Activated CD8-positive, alpha-beta T cell treated with anti-CD3 and anti-CD28 coated beads for 36 hours (primary cell): Measurements from ENCODE around the gene IVD. TPM values are rescaled to one million over a fixed set of nuclear protein-coding genes. Genes with fewer than 3 reads are reported as not detected.

ENCODE experiments used
- ATAC-seq: fragments of 200-7000 bp; cut with Tn5 transposase; one replicate; pipeline ENCODE4 v1.10.0; 2021; ENCODE audit warnings: mild to moderate bottlenecking, moderate library complexity
- CTCF ChIA-PET: fragments of 350-600 bp; sonication (Branson Sonifier 250); formaldehyde crosslinking; loops from one replicate; lab custom pipeline; 2021; ENCODE audit warnings: antibody characterized with exemption; lab: Charles Lee
- POLR2A ChIA-PET: fragments of 350-600 bp; sonication (Branson Sonifier 250); formaldehyde crosslinking; loops from one replicate; lab custom pipeline; 2021; ENCODE audit warnings: antibody characterized with exemption; lab: Charles Lee
- DNase-seq: peaks from one replicate; pipeline ENCODE4 v3.0.0-alpha.2; 2020
- H3K27ac Mint-ChIP-seq: one replicate; pipeline ENCODE4 v1.8.0; 2021; ENCODE audit warnings: mild to moderate bottlenecking, mixed read lengths
- H3K27me3 Mint-ChIP-seq: one replicate; pipeline ENCODE4 v1.8.0; 2021; ENCODE audit warnings: mixed read lengths
- H3K36me3 Mint-ChIP-seq: one replicate; pipeline ENCODE4 v1.8.0; 2021; ENCODE audit warnings: low read depth, mixed read lengths
- H3K4me1 Mint-ChIP-seq: one replicate; pipeline ENCODE4 v1.8.0; 2021; ENCODE audit warnings: low read depth, mixed read lengths
- H3K4me3 Mint-ChIP-seq: one replicate; pipeline ENCODE4 v1.8.0; 2021; ENCODE audit warnings: mild to moderate bottlenecking, moderate library complexity, mixed read lengths
- H3K9me3 Mint-ChIP-seq: one replicate; pipeline ENCODE4 v1.8.0; 2021; ENCODE audit warnings: mixed read lengths
- intact Hi-C: fragments of 100-400 bp; cut with micrococcal nuclease; formaldehyde crosslinking; loops from one replicate; pipeline ENCODE4 v1.10.0; 2022
- total RNA-seq, 2 experiments: library from RNA; stranded (reverse); gene quantifications; one replicate each; pipeline ENCODE4 v1.2.3, GENCODE V29; 2021
- TF ChIP-seq, protein P1 (sequence below): fragments of 200-600 bp; IDR thresholded peaks from one replicate; pipeline ENCODE4 v1.8.0; 2022; ENCODE audit warnings: antibody characterized with exemption, mild to moderate bottlenecking

IVD gene
- total RNA-seq, 2 experiments from 2014 or later: 56.9 to 65.0 TPM

DNA sequence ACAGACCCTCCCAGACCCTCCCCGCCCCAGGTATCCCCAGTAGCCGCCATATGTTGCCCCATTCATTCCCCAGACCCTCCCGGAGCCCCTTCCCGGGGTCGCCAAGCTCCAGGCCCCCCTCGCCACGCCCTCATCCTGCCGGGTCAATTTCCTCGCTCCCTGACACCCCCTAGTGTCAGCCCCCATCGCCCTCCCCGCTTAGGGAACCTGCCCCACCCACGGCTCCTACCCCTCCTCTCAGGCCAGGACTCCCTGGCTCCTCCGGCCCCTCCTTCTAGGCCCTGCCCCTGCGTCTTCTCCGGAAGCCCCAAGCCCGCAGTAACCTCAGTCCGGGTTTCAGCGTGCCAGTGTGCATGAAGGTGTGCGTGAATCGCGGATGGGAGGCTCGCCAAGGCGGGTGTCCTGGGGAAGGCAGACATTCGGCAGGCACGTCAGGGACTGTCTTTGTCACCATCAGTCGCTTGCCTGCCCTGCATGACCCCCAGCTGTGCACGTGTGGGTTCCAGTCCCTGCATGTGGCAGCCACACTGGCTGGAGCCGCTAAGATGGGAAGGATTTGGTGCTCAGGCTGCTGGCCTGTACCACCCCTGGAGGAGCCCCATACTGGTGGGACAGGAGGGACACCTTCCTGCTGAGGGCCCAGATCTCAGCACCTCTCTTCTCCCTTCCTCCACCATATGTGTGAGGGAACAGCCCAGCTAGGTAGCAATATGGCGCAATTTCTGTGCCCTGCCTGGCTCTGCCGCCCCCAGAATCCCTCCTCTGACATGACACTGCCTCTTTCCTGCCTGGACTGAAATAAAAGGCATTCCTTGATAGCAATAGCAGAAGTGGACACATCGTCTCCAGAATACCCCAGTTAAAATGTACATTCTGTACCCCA lies 46.9 kb upstream of the IVD start:
- POLR2A ChIA-PET: interaction anchor here (0.9 to 1.5 kb wide), 2 partner anchors 8 to 16 kb away, joined by 4 to 5 read pairs; no protein-coding TSS in a partner anchor
- ATAC-seq: peak; percentile 47
- TF ChIP-seq, protein P1, sequence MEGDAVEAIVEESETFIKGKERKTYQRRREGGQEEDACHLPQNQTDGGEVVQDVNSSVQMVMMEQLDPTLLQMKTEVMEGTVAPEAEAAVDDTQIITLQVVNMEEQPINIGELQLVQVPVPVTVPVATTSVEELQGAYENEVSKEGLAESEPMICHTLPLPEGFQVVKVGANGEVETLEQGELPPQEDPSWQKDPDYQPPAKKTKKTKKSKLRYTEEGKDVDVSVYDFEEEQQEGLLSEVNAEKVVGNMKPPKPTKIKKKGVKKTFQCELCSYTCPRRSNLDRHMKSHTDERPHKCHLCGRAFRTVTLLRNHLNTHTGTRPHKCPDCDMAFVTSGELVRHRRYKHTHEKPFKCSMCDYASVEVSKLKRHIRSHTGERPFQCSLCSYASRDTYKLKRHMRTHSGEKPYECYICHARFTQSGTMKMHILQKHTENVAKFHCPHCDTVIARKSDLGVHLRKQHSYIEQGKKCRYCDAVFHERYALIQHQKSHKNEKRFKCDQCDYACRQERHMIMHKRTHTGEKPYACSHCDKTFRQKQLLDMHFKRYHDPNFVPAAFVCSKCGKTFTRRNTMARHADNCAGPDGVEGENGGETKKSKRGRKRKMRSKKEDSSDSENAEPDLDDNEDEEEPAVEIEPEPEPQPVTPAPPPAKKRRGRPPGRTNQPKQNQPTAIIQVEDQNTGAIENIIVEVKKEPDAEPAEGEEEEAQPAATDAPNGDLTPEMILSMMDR: no peak
- Mint-ChIP-seq H3K9me3 (no peaks in the 10 kb centered on the region), H3K4me1 (peaks cover 7% of the 10 kb centered on the region), H3K36me3 (no peaks in the 10 kb centered on the region), H3K4me3 (peak overlapping the region; percentile 69), H3K27me3 (no peaks in the 10 kb centered on the region), H3K27ac (no peak overlapping the region)
- CTCF ChIA-PET: interaction anchor here (0.9 to 7.7 kb wide), 5 partner anchors 10 to 84 kb away, joined by 3 to 71 read pairs (median 24); no protein-coding TSS in a partner anchor
- DNase-seq: peak; percentile 39
- intact Hi-C loops: no loop called here

DNA sequence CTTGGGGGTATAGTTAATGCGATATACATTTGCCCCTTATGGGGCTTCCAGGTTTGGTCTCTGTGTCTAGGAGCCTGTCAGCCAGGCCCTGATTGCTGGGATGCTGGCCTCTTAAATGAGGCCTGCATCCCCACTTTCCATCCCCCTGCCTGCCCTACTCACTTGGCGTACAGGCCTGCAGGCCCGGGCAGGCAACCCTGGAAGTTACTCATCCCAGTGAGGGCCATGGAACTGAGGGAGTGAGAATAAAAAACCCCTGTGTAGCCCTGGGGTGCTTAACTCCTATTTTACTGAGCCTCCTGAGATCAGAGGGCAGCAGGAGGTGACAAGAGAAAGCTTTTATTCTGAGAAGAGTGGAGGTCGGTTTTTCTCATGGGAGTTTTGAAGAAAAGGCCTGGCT lies 45.6 kb upstream of the IVD start:
- no peak for DNase-seq
- TF ChIP-seq, protein P1: no peak
- H3K27ac Mint-ChIP-seq: no peak overlapping the region
- no peak overlapping the region for H3K4me3 Mint-ChIP-seq
- no peaks in the 10 kb centered on the region for H3K27me3 Mint-ChIP-seq
- CTCF ChIA-PET: interaction anchor here (0.9 to 2.3 kb wide), 2 partner anchors 16 to 21 kb away, joined by 3 to 9 read pairs; no protein-coding TSS in a partner anchor
- H3K36me3 Mint-ChIP-seq: no peaks in the 10 kb centered on the region
- no peak for ATAC-seq
- intact Hi-C loops: no loop called here
- peaks cover 7% of the 10 kb centered on the region for H3K4me1 Mint-ChIP-seq
- H3K9me3 Mint-ChIP-seq: no peaks in the 10 kb centered on the region
- POLR2A ChIA-PET: no interaction called here

DNA sequence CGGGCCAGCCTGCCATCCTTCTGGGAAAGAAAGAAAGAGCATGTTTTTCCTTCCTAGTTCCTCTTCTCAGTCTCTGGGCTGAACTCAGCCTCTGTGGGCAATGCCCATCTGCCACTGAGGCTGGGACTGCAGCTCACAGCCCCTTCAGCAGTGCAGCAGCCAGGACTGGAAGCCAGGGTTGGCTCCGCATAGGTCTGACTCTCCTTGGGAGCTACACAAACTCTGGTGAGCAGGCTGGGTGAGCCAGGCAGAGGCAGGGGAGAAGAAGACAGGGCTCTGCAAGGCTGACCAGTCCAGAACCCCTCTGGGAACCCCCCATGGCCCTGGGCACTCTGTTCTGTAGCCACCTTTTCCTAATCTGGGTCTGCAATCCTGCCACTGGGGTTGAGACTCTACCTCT lies 44.0 kb upstream of the IVD start:
- intact Hi-C loops: no loop called here
- H3K4me1 Mint-ChIP-seq: peaks cover 18% of the 10 kb centered on the region
- no peak overlapping the region for H3K4me3 Mint-ChIP-seq
- no peaks in the 10 kb centered on the region for H3K36me3 Mint-ChIP-seq
- ChIA-PET CTCF (interaction anchor here (2.3 kb wide), 1 partner anchor 18 kb away, joined by 9 read pairs; no protein-coding TSS in a partner anchor), POLR2A (no interaction called here)
- TF ChIP-seq, protein P1: no peak
- ATAC-seq (no peak), DNase-seq (no peak)
- H3K27me3 Mint-ChIP-seq: no peaks in the 10 kb centered on the region
- H3K9me3 Mint-ChIP-seq: no peaks in the 10 kb centered on the region
- no peak overlapping the region for H3K27ac Mint-ChIP-seq

DNA sequence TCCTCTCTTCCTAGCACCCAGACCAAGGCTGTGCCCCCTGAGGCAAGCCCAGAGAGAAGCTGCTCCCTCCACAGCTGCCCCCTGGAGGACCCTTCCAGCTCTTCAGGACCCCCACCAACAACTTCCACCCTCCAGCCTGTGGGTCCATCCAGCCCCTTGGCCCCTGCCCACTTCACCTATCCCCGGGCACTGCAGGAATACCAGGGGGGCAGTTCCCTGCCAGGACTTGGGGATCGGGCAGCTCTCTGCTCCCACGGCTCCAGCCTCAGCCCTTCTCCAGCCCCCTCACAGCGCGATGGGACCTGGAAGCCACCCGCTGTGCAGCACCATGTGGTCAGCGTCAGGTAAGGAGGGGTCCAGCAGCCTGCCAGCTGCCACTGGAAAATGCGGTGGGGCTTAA lies 42.0 kb upstream of the IVD start:
- H3K4me1 Mint-ChIP-seq: peaks cover 26% of the 10 kb centered on the region
- ATAC-seq (no peak), DNase-seq (no peak)
- CTCF ChIA-PET: no interaction called here
- no peaks in the 10 kb centered on the region for H3K9me3 Mint-ChIP-seq
- H3K27me3 Mint-ChIP-seq: no peaks in the 10 kb centered on the region
- TF ChIP-seq, protein P1: no peak
- no peak overlapping the region for H3K27ac Mint-ChIP-seq
- no peaks in the 10 kb centered on the region for H3K36me3 Mint-ChIP-seq
- intact Hi-C loops: no loop called here
- POLR2A ChIA-PET: interaction anchor here (1.3 kb wide), 1 partner anchor 42 kb away, joined by 3 read pairs; the partner anchor contains the start of gene IVD
- no peak overlapping the region for H3K4me3 Mint-ChIP-seq

DNA sequence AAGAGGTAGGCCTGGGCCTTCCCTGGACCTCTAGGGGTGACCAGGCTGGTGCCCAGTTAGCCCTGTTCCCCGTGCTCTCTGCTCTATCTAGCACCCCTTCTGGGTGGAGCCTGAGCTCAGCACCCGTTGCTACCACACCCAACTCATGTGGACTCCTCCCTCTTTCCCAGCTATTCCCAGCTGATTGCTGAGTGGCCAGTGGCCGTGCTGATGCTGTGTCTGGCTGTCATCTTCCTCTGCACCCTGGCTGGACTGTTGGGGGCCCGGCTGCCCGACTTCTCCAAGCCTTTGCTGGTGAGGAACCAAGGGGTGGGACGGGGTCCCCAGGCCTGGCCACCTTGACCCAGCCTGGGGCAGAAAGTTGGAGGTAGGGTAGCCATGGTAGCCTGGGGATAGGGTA lies 41.3 kb upstream of the IVD start:
- Mint-ChIP-seq H3K27me3 (no peaks in the 10 kb centered on the region), H3K4me3 (no peak overlapping the region), H3K4me1 (peaks cover 20% of the 10 kb centered on the region), H3K9me3 (no peaks in the 10 kb centered on the region), H3K36me3 (no peaks in the 10 kb centered on the region), H3K27ac (no peak overlapping the region)
- CTCF ChIA-PET: interaction anchor here (4.9 kb wide), 1 partner anchor 23 kb away, joined by 83 read pairs; the partner anchor contains the start of gene CCDC9B
- DNase-seq: no peak
- TF ChIP-seq, protein P1: no peak
- intact Hi-C loops: no loop called here
- POLR2A ChIA-PET: interaction anchor here (1.3 kb wide), 1 partner anchor 41 kb away, joined by 3 read pairs; the partner anchor contains the start of gene IVD
- ATAC-seq: no peak
